A673 (cell line): ENCODE measurements around the gene ZNF230. TPM values are rescaled to one million over a fixed set of nuclear protein-coding genes. Genes with fewer than 3 reads are reported as not detected.

Experiments used
- Bru-seq: library from RNA; stranded (reverse); fragments of 400-500 nt; gene quantifications from one replicate; lab custom pipeline; 2021; lab: Mats Ljungman, UMichigan
- BruChase-seq, 2 experiments: library from RNA; stranded (reverse); fragments of 400-500 nt; gene quantifications; one replicate each; lab custom pipeline; 2021; lab: Mats Ljungman, UMichigan
- BruUV-seq: library from RNA; stranded (reverse); fragments of 400-500 nt; replicated peaks from 2 replicates; lab custom pipeline; 2021; lab: Mats Ljungman, UMichigan
- CTCF ChIA-PET: fragments of 300-600 bp; sonication (Branson Sonifier 250); formaldehyde crosslinking; loops from one replicate; lab custom pipeline; 2022; ENCODE audit warnings: antibody characterized with exemption; lab: Charles Lee
- POLR2A ChIA-PET: fragments of 300-600 bp; sonication (Branson Sonifier 250); formaldehyde crosslinking; loops from one replicate; lab custom pipeline; 2022; ENCODE audit warnings: antibody characterized with exemption; ENCODE audit not compliant: low non-redundant PET; lab: Charles Lee
- DNase-seq: peaks from one replicate; pipeline ENCODE4 v3.0.0-alpha.2; 2015; ENCODE audit warnings: low spot score
- H3K27ac ChIP-seq: fragments of 200-600 bp; sonication (generic); 2 replicates; pipeline ENCODE4 v1.5.1; 2016; ENCODE audit warnings: mixed run types, low read depth, mild to moderate bottlenecking, mixed read lengths, antibody characterized with exemption, low read length; ENCODE audit not compliant: poor library complexity, severe bottlenecking
- H3K27me3 ChIP-seq: fragments of 200-600 bp; sonication (generic); replicated peaks from 2 replicates; pipeline ENCODE4 v1.6.1; 2017; ENCODE audit warnings: mixed run types, low read depth, mild to moderate bottlenecking, mixed read lengths, antibody characterized with exemption, low read length; ENCODE audit not compliant: insufficient read depth, poor library complexity
- H3K36me3 ChIP-seq: fragments of 200-600 bp; sonication (generic); 2 replicates; pipeline ENCODE4 v1.6.1; 2016; ENCODE audit warnings: mixed run types, mild to moderate bottlenecking, mixed read lengths, antibody characterized with exemption, low read length; ENCODE audit not compliant: insufficient read depth, poor library complexity, severe bottlenecking
- H3K4me1 ChIP-seq: fragments of 200-600 bp; sonication (generic); 2 replicates; pipeline ENCODE4 v1.6.1; 2017; ENCODE audit warnings: mixed run types, mild to moderate bottlenecking, mixed read lengths, antibody characterized with exemption, low read length; ENCODE audit not compliant: insufficient read depth, poor library complexity, severe bottlenecking
- H3K4me3 ChIP-seq: fragments of 200-600 bp; sonication (generic); 2 replicates; pipeline ENCODE4 v1.5.1; 2016; ENCODE audit warnings: low read depth, mixed run types, mild to moderate bottlenecking, mixed read lengths, low read length; ENCODE audit not compliant: poor library complexity, severe bottlenecking
- H3K9me3 ChIP-seq: fragments of 200-600 bp; sonication (generic); 2 replicates; pipeline ENCODE4 v1.6.1; 2016; ENCODE audit warnings: mixed run types, low read depth, mild to moderate bottlenecking, mixed read lengths, antibody characterized with exemption, low read length; ENCODE audit not compliant: poor library complexity, severe bottlenecking
- CTCF ChIP-seq: fragments of 300-800, 200-600 bp; sonication (generic); conservative IDR thresholded peaks from 2 replicates; pipeline ENCODE4 v1.5.1; 2017; ENCODE audit warnings: low read depth, mild to moderate bottlenecking, antibody characterized with exemption, low read length, moderate library complexity, mixed read lengths
- EZH2 ChIP-seq: fragments of 200-600 bp; sonication (generic); IDR thresholded peaks from 2 replicates; pipeline ENCODE4 v1.6.1; 2017; ENCODE audit warnings: borderline replicate concordance, low read depth, mild to moderate bottlenecking, mixed read lengths, antibody characterized with exemption, low read length; ENCODE audit not compliant: poor library complexity, severe bottlenecking
- intact Hi-C: fragments of 100-400 bp; cut with micrococcal nuclease; formaldehyde crosslinking; loops from one replicate; pipeline ENCODE4 v1.10.0; 2022; ENCODE audit not compliant: unreplicated experiment
- long read RNA-seq: library from polyadenylated mRNA; stranded (forward); transcript quantifications from one replicate; pipeline ENCODE4 v2.0.0, GENCODE V29; 2022
- total RNA-seq: library from RNA; stranded (reverse); gene quantifications from 2 replicates; pipeline ENCODE4 v1.2.3, GENCODE V29; 2021

ZNF230 gene
- total RNA-seq (5.2 and 5.4 TPM in 2 replicates), Bru-seq, nascent RNA (percentile 52 among the genes with signal in this experiment), BruChase-seq, experiment 1, labeled RNA remaining after a 2-hour chase (percentile 54 among the genes with signal in this experiment), BruChase-seq, experiment 2, labeled RNA remaining after a 6-hour chase (percentile 44 among the genes with signal in this experiment)
- long read RNA-seq, full-length matches to known transcripts, result 9 of 9 reads
- long read RNA-seq, partial matches to known transcripts, result 0 of 9 reads
- long read RNA-seq, other reads (novel, unspliced or antisense), result 0 of 9 reads

DNA sequence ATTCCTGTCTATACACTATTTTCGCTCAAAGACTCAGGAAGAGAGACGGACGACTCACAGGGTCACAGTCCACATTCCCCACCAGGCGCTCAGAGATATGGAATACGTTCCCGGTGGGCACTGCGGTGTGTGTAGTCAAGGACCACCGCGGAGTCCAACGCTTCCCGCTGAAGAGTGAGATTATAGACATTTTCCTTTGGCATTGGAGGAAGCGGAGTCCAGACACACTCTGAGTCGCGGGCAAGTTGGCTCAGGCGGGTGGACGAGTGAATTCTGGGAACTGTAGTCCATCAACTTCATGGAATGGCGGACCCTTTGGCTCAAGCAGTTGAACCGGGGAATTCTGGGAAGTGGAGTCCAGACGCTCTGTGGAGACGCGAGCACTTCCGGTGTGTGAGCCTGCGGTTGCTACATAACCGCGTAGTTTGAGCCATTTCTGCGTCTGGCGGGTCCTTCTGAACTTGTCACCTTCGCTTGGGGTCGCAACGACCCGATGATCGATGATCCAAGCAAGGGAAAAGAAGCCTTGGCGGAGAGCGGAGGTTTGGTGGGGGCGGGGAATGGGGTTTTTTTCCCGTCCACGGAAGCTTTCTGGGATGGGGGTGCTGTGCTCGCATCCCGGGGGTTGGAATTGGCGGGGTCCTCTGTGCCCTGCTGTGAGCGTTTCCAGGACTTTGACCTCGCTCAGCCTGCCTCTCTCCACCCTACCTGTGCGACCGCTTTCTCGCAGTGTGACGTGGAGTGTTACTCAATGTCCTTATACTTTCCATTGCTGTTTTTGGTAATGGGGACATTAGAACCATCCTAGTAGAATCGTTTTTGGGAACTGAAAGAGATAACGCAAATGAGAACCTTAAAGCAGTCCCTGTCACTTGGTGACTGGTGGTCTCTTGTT lies at the start of gene ZNF230:
TSS of gene ZNF230 (plus strand) at position 392 of the 895 bp plus-strand sequence. CDS start 4,122 bp downstream, outside the sequence.
- intact Hi-C loops, result loop anchor here (5.0 kb wide), 1 partner anchor 109 kb away; the partner anchor contains the start of gene ZNF225
- peak; percentile 98 for DNase-seq
- TF ChIP-seq EZH2 (no peak), CTCF (no peak)
- ChIA-PET CTCF (no interaction called here), POLR2A (no interaction called here)
- Histone ChIP-seq H3K27me3 (no peaks in the 10 kb centered on the region), H3K27ac (peak within 1 kb of the TSS; percentile 47), H3K36me3 (peaks cover 6% of the 10 kb centered on the region), H3K4me3 (peak within 1 kb of the TSS; percentile 67), H3K4me1 (peaks cover 3% of the 10 kb centered on the region), H3K9me3 (peaks cover 5% of the 10 kb centered on the region)
- TSS peak; percentile 81 for BruUV-seq

DNA sequence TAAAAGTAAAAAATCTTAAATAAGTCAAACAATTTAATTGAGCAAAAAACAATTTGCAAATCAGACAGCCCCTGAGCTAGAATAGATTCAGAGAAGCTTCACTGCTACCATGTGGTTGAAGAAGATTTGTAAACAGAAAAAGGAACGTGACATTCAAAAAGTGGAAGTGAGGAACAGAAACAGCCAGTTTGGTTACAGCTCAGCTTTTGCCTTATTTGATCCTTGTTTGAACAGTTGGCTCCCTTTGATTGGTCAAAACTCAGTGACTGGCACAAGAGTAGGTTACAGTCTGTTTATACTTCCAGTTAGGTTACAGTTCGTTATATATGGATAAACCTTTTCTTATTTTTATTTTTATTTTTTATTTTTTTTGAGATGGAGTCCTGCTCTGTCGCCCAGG lies 45.9 kb upstream of the ZNF230 start:
- Histone ChIP-seq H3K27ac (no peak overlapping the region), H3K9me3 (peaks cover 25% of the 10 kb centered on the region), H3K27me3 (no peaks in the 10 kb centered on the region), H3K4me1 (no peaks in the 10 kb centered on the region), H3K4me3 (no peak overlapping the region), H3K36me3 (no peaks in the 10 kb centered on the region)
- intact Hi-C loops, result no loop called here
- ChIA-PET POLR2A (no interaction called here), CTCF (no interaction called here)
- BruUV-seq, result no TSS peak
- TF ChIP-seq CTCF, result no peak
- no peak for DNase-seq

GRCh38 chr19:43957891-43958290 lies 44.9 kb upstream of the ZNF230 start:
- no TSS peak for BruUV-seq
- no peak overlapping the region for H3K27ac ChIP-seq
- H3K9me3 ChIP-seq, result peaks cover 25% of the 10 kb centered on the region
- CTCF ChIA-PET, result interaction anchor here (0.6 kb wide), 1 partner anchor 204 kb away, joined by 4 read pairs; no protein-coding TSS in a partner anchor
- DNase-seq, result no peak
- H3K27me3 ChIP-seq, result no peaks in the 10 kb centered on the region
- POLR2A ChIA-PET, result no interaction called here
- intact Hi-C loops, result no loop called here
- H3K36me3 ChIP-seq, result no peaks in the 10 kb centered on the region
- H3K4me1 ChIP-seq, result no peaks in the 10 kb centered on the region
- H3K4me3 ChIP-seq, result no peak overlapping the region
- no peak for TF ChIP-seq EZH2
